Endodermal cell (in vitro differentiated cells): ENCODE results near the gene LHPP. TPM values are rescaled to one million over a fixed set of nuclear protein-coding genes. Genes with fewer than 3 reads are reported as not detected.
A peak's percentile ranks its signal among the peaks of the same experiment; 100 is the strongest.

Source experiments
- DNase-seq: peaks from one replicate; pipeline ENCODE4 v3.0.0-alpha.2; 2017
- H3K27ac ChIP-seq: 2 replicates; pipeline ENCODE4 v1.5.1; 2013; ENCODE audit warnings: mild to moderate bottlenecking, low read depth, low read length, moderate library complexity
- H3K27me3 ChIP-seq: 2 replicates; pipeline ENCODE4 v1.6.1; 2013; ENCODE audit warnings: mild to moderate bottlenecking, low read length, moderate library complexity; ENCODE audit not compliant: insufficient read depth, control insufficient read depth, poor library complexity, severe bottlenecking
- H3K36me3 ChIP-seq: 2 replicates; pipeline ENCODE4 v1.7.0; 2013; ENCODE audit warnings: mild to moderate bottlenecking, low read length, moderate library complexity; ENCODE audit not compliant: control insufficient read depth, insufficient read depth
- H3K4me1 ChIP-seq: one replicate; pipeline ENCODE4 v1.7.0; 2013; ENCODE audit warnings: low read length; ENCODE audit not compliant: control insufficient read depth, insufficient read depth
- H3K4me3 ChIP-seq: 2 replicates; pipeline ENCODE4 v1.5.1; 2013; ENCODE audit warnings: mild to moderate bottlenecking, low read length, moderate library complexity
- H3K9ac ChIP-seq: 2 replicates; pipeline ENCODE4 v1.6.1; 2013; ENCODE audit warnings: mild to moderate bottlenecking, low read length, moderate library complexity; ENCODE audit not compliant: poor library complexity, severe bottlenecking; ENCODE audit errors: extremely low read depth
- H3K9me3 ChIP-seq: 2 replicates; pipeline ENCODE4 v1.6.1; 2013; ENCODE audit warnings: mild to moderate bottlenecking, low read length, moderate library complexity; ENCODE audit not compliant: control insufficient read depth
- H3K27ac Mint-ChIP-seq: 2 replicates; pipeline ENCODE4 v1.8.0; 2020; ENCODE audit warnings: mixed read lengths
- H3K27me3 Mint-ChIP-seq: 2 replicates; pipeline ENCODE4 v1.8.0; 2021; ENCODE audit warnings: mild to moderate bottlenecking, mixed read lengths; ENCODE audit not compliant: insufficient read depth
- H3K36me3 Mint-ChIP-seq: 2 replicates; pipeline ENCODE4 v1.8.0; 2020; ENCODE audit warnings: low read depth, mixed read lengths
- H3K4me1 Mint-ChIP-seq: 2 replicates; pipeline ENCODE4 v1.8.0; 2020; ENCODE audit warnings: mixed read lengths
- H3K4me3 Mint-ChIP-seq: 2 replicates; pipeline ENCODE4 v1.8.0; 2020; ENCODE audit warnings: mild to moderate bottlenecking, moderate library complexity, mixed read lengths
- H3K9me3 Mint-ChIP-seq: 2 replicates; pipeline ENCODE4 v1.8.0; 2020; ENCODE audit warnings: mild to moderate bottlenecking, mixed read lengths
- CTCF ChIP-seq: fragments of 200-600 bp; sonication (generic); conservative IDR thresholded peaks from 2 replicates; pipeline ENCODE4 v1.5.0; 2021; ENCODE audit warnings: antibody characterized with exemption, mild to moderate bottlenecking
- WGBS, 2 experiments: methylation state at CpG; one replicate each; pipeline versions ENCODE4 v1.1.5 to v1.1.7; 2013; ENCODE audit warnings: missing lambda C conversion rate in 2 of 2, mixed read lengths in 1 of 2; ENCODE audit not compliant: insufficient coverage in 1 of 2, insufficient read length in 1 of 2; 5-methylcytosine and 5-hydroxymethylcytosine counted together
- total RNA-seq, 2 donors: library from RNA; stranded (reverse); fragmentation: NEBNext Ultra II Directional in 1 of 2; extraction: Animal tissue kit (Norgen Biotek cat#: 25700) in 1 of 2; gene quantifications; 2 replicates in 1 of 2; 3 replicates in 1 of 2; pipeline ENCODE4 v1.2.1, GENCODE V29; 2021

The LHPP gene
- total RNA-seq, 2 donors from 2014 or later, result 23.3 to 24.8 TPM

GRCh38 chr10:124453960-124454610 is 7.5 kb upstream of the LHPP start:
- Mint-ChIP-seq H3K4me1 (peaks cover 55% of the 10 kb centered on the region), H3K27ac (no peak overlapping the region), H3K36me3 (no peaks in the 10 kb centered on the region), H3K9me3 (no peaks in the 10 kb centered on the region), H3K4me3 (no peak overlapping the region), H3K27me3 (peaks cover 78% of the 10 kb centered on the region)
- Histone ChIP-seq H3K4me1 (peaks cover 14% of the 10 kb centered on the region), H3K36me3 (no peaks in the 10 kb centered on the region), H3K27ac (no peak overlapping the region), H3K9ac (no peak overlapping the region), H3K27me3 (peaks cover 21% of the 10 kb centered on the region), H3K4me3 (no peak overlapping the region), H3K9me3 (no peaks in the 10 kb centered on the region)
- 22% methylated on average over 7 to 8 of the region's 8 CpGs for WGBS, 2 experiments
- no peak for TF ChIP-seq CTCF
- DNase-seq, result peak; percentile 70

- Histone ChIP-seq H3K9me3 (no peaks in the 10 kb centered on the region), H3K9ac (no peak overlapping the region), H3K4me1 (peaks cover 14% of the 10 kb centered on the region), H3K4me3 (no peak overlapping the region), H3K36me3 (no peaks in the 10 kb centered on the region), H3K27ac (no peak overlapping the region), H3K27me3 (peaks cover 9% of the 10 kb centered on the region)
- TF ChIP-seq CTCF, result no peak
- 73 to 76% methylated on average over 6 to 7 of the region's 7 CpGs for WGBS, 2 experiments
- Mint-ChIP-seq H3K4me1 (peaks cover 49% of the 10 kb centered on the region), H3K9me3 (no peaks in the 10 kb centered on the region), H3K4me3 (no peak overlapping the region), H3K36me3 (no peaks in the 10 kb centered on the region), H3K27ac (no peak overlapping the region), H3K27me3 (peaks cover 67% of the 10 kb centered on the region)
- DNase-seq, result no peak
Observed at GRCh38 chr10:124455441-124455840, 6.2 kb upstream of the LHPP start.

- H3K9me3 Mint-ChIP-seq, result no peaks in the 10 kb centered on the region
- 92 to 96% methylated on average over 4 of the region's 4 CpGs for WGBS, 2 experiments
- no peaks in the 10 kb centered on the region for H3K36me3 ChIP-seq
- H3K9me3 ChIP-seq, result no peaks in the 10 kb centered on the region
- H3K27ac Mint-ChIP-seq, result no peak overlapping the region
- no peak overlapping the region for H3K9ac ChIP-seq
- no peaks in the 10 kb centered on the region for H3K27me3 ChIP-seq
- peaks cover 2% of the 10 kb centered on the region for H3K36me3 Mint-ChIP-seq
- peaks cover 4% of the 10 kb centered on the region for H3K4me1 ChIP-seq
- H3K27ac ChIP-seq, result no peak overlapping the region
- H3K4me3 Mint-ChIP-seq, result no peak overlapping the region
- DNase-seq, result no peak
- peaks cover 37% of the 10 kb centered on the region for H3K27me3 Mint-ChIP-seq
- TF ChIP-seq CTCF, result no peak
- no peak overlapping the region for H3K4me3 ChIP-seq
- H3K4me1 Mint-ChIP-seq, result peaks cover 29% of the 10 kb centered on the region
Observed at GRCh38 chr10:124458473-124458872, 3.1 kb upstream of the LHPP start.
